Measurements from ENCODE around the gene USP12.

- TF ChIP-seq CTCF (IDR thresholded peaks at IDR 0.05; ENCODE audit: low read length) (no peak), EZH2 (IDR thresholded peaks at IDR 0.05; ENCODE audit: borderline replicate concordance, low read length) (no peak)
These were observed 31.6 kb upstream of the USP12 start for GRCh38 chr13:27203186-27203585.
